Panc1 (cell line): ENCODE results near the gene PSMD12. TPM values are rescaled to one million over a fixed set of nuclear protein-coding genes. Genes with fewer than 3 reads are reported as not detected.
A peak's percentile ranks its signal among the peaks of the same experiment; 100 is the strongest.

Experiments used
- ATAC-seq: fragments of 200-7000 bp; cut with Tn5 transposase; 2 replicates; pipeline ENCODE4 v1.9.1; 2020; ENCODE audit warnings: mild to moderate bottlenecking, moderate library complexity
- BruUV-seq: library from RNA; stranded (reverse); fragments of 400-500 nt; replicated peaks from 2 replicates; lab custom pipeline; 2021; lab: Mats Ljungman, UMichigan
- CTCF ChIA-PET: fragments of 300-600 bp; sonication (Branson Sonifier 250); formaldehyde crosslinking; loops from one replicate; lab custom pipeline; 2022; ENCODE audit warnings: antibody characterized with exemption; lab: Charles Lee
- POLR2A ChIA-PET: fragments of 300-600 bp; sonication (Branson Sonifier 250); formaldehyde crosslinking; loops from one replicate; lab custom pipeline; 2022; ENCODE audit warnings: antibody characterized with exemption; lab: Charles Lee
- DNase-seq: peaks from one replicate; pipeline ENCODE4 v3.0.0-alpha.2; 2010; ENCODE audit warnings: low read depth, low spot score
- H3K27ac ChIP-seq: 2 replicates; pipeline ENCODE4 v1.5.1; 2011; ENCODE audit warnings: mild to moderate bottlenecking, low read length, inconsistent platforms
- H3K27me3 ChIP-seq: fragments of 200-500 bp; sonication (Bioruptor generic); 2 replicates; pipeline ENCODE4 v1.6.0; 2014; ENCODE audit warnings: low read length, inconsistent platforms; ENCODE audit not compliant: control insufficient read depth, insufficient read depth
- H3K36me3 ChIP-seq: fragments of 200-500 bp; sonication (Bioruptor generic); 2 replicates; pipeline ENCODE4 v1.5.1; 2014; ENCODE audit warnings: inconsistent platforms, mild to moderate bottlenecking, low read length, moderate library complexity; ENCODE audit not compliant: control insufficient read depth, insufficient read depth
- H3K4me1 ChIP-seq: 2 replicates; pipeline ENCODE4 v1.5.1; 2011; ENCODE audit warnings: inconsistent platforms, mild to moderate bottlenecking, low read length, moderate library complexity; ENCODE audit not compliant: control insufficient read depth, insufficient read depth
- H3K4me3 ChIP-seq, 2 experiments: 2 replicates each; pipeline ENCODE4 v1.5.1; 2011 to 2012; ENCODE audit warnings: low read depth in 2 of 2, low read length in 2 of 2, mild to moderate bottlenecking in 2 of 2, inconsistent platforms in 1 of 2, moderate library complexity in 1 of 2
- H3K9me3 ChIP-seq: fragments of 200-500 bp; sonication (Bioruptor generic); 2 replicates; pipeline ENCODE4 v1.5.1; 2014; ENCODE audit warnings: low read depth, mild to moderate bottlenecking, inconsistent platforms, low read length, moderate library complexity; ENCODE audit not compliant: control insufficient read depth, insufficient read depth
- CTCF ChIP-seq: fragments of 450-650 bp; IDR thresholded peaks from 2 replicates; pipeline ENCODE4 v1.5.1; 2017; ENCODE audit warnings: mild to moderate bottlenecking
- POLR2AphosphoS5 ChIP-seq: IDR thresholded peaks from 2 replicates; pipeline ENCODE4 v1.6.1; 2012; ENCODE audit warnings: mild to moderate bottlenecking, low read depth, low read length, moderate library complexity
- REST ChIP-seq, 2 experiments: IDR thresholded peaks; 2 replicates each; pipeline ENCODE4 v1.6.1; 2011 to 2012; ENCODE audit warnings: low read depth in 2 of 2, control low read depth in 1 of 2, low read length in 1 of 2, mild to moderate bottlenecking in 1 of 2, moderate library complexity in 1 of 2; ENCODE audit not compliant: insufficient read depth in 1 of 2
- SIN3A ChIP-seq: IDR thresholded peaks from 2 replicates; pipeline ENCODE4 v1.6.1; 2012; ENCODE audit warnings: low read depth, mild to moderate bottlenecking, low read length, moderate library complexity, borderline replicate concordance; ENCODE audit not compliant: insufficient read depth
- TCF7L2 ChIP-seq: IDR thresholded peaks from 2 replicates; pipeline ENCODE4 v1.6.1; 2011; ENCODE audit warnings: mild to moderate bottlenecking, low read depth, low read length, inconsistent platforms
- in situ Hi-C: cut with HindIII; loops from 2 replicates; pipeline ENCODE4 v1.10.0; 2016; ENCODE audit warnings: low sequenced_read_pairs, low pct_unique_long_range_greater_than_20kb
- intact Hi-C: fragments of 100-400 bp; cut with micrococcal nuclease; formaldehyde crosslinking; loops from one replicate; pipeline ENCODE4 v1.10.0; 2022; ENCODE audit not compliant: unreplicated experiment
- total RNA-seq: library from RNA; stranded (reverse); gene quantifications from one replicate; pipeline ENCODE4 v1.2.1, GENCODE V29; 2021; ENCODE audit not compliant: unreplicated experiment

PSMD12 gene
- total RNA-seq, 1 experiment from 2014 or later = 50.2 TPM

DNA sequence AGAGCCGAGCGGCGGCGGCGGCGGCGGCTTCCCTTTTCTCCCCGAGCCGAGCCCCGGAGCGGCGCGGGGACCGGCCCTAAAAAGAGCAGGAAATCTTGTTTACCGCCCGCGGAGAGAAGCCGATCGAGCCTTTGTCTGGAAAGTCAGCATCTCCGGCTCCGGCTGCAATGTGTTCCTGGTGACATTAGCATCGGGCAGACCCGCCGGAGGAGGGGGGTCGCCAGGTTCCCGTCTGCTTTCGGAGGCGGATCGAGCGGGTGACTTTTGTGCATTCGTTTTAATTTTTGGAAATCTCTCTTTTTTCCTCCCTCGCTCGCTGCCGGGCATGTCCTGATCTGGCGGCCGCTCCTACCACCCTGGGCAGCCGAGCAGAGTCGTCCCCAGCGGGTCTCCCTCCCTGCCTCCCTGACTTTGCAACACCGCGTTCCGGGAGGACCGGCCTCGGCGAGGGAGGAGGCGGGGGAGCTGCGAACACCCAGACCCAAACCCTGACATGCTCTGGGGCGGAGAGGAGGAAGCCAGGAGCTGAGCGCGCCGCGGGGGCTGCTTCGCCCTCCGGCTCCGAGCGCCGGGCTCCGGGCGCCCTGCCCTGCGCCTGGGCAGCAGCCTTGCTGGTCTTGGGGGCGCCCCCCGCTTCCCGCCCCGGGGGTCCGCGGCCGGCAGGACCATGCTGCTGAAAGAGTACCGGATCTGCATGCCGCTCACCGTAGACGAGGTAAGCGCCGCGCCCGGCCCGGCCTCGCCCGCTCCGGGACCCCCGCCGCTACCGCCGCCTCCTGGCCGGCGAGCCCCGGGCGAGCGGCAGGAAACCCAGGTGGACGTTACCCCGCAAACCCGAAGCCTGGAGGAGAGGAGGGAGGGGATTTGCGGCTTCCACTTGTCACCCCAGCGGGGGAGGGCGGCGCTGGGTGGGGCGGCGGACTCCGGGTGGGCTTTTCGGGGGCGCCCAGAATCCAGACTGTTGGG is 11.4 kb upstream of the PSMD12 start:
- no peaks in the 10 kb centered on the region for H3K27me3 ChIP-seq
- peak overlapping the region; percentile 80 to 85 for H3K4me3 ChIP-seq
- no peak for TF ChIP-seq REST (IDR thresholded peaks at IDR 0.05; ENCODE audit: insufficient read depth in 1 of 2, low read depth in 2 of 2, low read length in 1 of 2)
- TF ChIP-seq TCF7L2 = no peak
- TF ChIP-seq POLR2AphosphoS5 = no peak
- no peak for TF ChIP-seq SIN3A
- DNase-seq (no peak), ATAC-seq (peak; percentile 31)
- no peaks in the 10 kb centered on the region for H3K9me3 ChIP-seq
- peaks cover 4% of the 10 kb centered on the region for H3K36me3 ChIP-seq
- ChIA-PET CTCF (interaction anchor here (0.6 to 0.7 kb wide), 3 partner anchors 73 to 266 kb away, joined by 3 read pairs; no protein-coding TSS in a partner anchor), POLR2A (interaction anchor here (0.7 kb wide), 1 partner anchor 27 kb away, joined by 19 read pairs; no protein-coding TSS in a partner anchor)
- H3K27ac ChIP-seq = peak overlapping the region; percentile 70
- intact Hi-C loops = loop anchor here (2.0 to 5.0 kb wide), 2 partner anchors 97 to 225 kb away; no protein-coding TSS in a partner anchor
- in situ Hi-C loops = no loop called here
- no TSS peak for BruUV-seq
- peaks cover 12% of the 10 kb centered on the region for H3K4me1 ChIP-seq

DNA sequence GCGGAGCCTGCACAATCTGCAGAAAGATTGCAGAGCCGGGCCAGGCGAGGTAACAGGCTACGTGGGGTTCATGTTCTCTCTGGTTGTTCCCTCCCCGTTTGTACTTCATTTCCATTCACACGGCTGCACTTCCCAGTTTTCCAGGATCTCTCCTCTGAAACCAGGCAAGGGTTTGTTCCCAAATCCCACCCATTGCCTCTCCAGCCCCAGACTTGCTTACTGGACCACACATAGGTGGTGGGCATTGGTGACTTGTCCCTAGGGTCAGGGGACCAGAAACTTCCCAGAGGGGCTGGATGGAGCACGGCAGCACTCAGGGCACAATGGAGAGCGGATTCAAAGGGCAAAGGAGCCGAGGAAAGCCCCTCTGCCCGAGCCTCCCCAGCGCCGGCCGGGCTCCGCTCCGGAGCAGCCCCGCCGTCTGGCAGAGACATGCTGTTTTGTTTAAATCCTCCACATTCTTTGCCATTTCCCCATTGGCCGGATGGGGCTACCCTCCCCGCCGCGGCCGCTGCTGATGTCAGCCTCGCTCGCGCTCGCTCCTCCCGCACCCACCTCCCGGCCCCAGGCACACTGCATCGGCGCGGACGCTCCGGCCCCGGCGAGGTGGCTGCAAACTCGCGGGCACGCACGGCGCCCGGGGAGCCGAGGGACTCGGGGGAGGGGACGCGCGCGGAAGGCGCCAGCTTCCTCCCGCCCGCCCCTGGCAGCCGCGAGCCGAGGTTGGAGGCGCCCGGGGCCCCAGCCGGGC is 10.5 kb upstream of the PSMD12 start, which contains the start of gene PITPNC1:
Gene PITPNC1, plus strand, starts transcription at position 545 of the 751 bp plus-strand sequence.
- ChIA-PET CTCF (interaction anchor here (0.7 kb wide), 1 partner anchor 74 kb away, joined by 3 read pairs; no protein-coding TSS in a partner anchor), POLR2A (interaction anchor here (0.7 kb wide), 1 partner anchor 28 kb away, joined by 19 read pairs; no protein-coding TSS in a partner anchor)
- in situ Hi-C loops = no loop called here
- Histone ChIP-seq H3K27ac (peak within 1 kb of the TSS; percentile 70), H3K36me3 (peaks cover 4% of the 10 kb centered on the region), H3K4me3 (peak within 1 kb of the TSS; percentile 80 to 85), H3K4me1 (peaks cover 12% of the 10 kb centered on the region), H3K9me3 (no peaks in the 10 kb centered on the region), H3K27me3 (no peaks in the 10 kb centered on the region)
- DNase-seq (no peak), ATAC-seq (peak; percentile 89)
- BruUV-seq = no TSS peak
- intact Hi-C loops = loop anchor here (5.0 kb wide), 1 partner anchor 225 kb away; no protein-coding TSS in a partner anchor
- TF ChIP-seq REST (IDR thresholded peaks at IDR 0.05; ENCODE audit: insufficient read depth in 1 of 2, low read depth in 2 of 2, low read length in 1 of 2) (no peak), TCF7L2 (no peak), POLR2AphosphoS5 (peak; percentile 22; the same call in 1 of the 2 replicates), CTCF (no peak), SIN3A (0 out of 2 replicates have a peak, but pooled peaks have one; percentile 24)
